ENCODE data around the gene MMP21. TPM values are rescaled to one million over a fixed set of nuclear protein-coding genes. Genes with fewer than 3 reads are reported as not detected.

MMP21 gene
- total RNA-seq, 1 experiment from 2014 or later: not detected

DNA sequence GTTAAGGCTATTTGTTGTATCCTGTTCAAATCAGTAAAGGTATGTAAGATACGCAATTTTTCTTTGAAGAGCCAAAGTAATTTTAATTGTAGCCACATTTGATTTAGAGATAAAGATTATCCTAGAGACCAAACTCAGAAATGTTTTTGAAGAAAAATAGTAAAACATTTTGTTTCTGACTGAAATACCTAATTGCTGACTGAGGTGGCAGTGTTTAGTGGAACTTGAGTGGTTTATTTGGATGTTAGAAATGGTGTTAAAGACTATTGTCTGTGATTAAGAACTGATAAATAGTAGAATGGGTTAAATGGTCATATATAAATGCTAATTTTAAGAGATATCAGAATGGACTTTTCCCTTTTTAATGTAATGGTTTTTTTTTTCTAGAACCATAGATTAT is 40.8 kb downstream of the MMP21 start:
- in situ Hi-C loops (cut with HindIII; ENCODE audit: low pct_unique_long_range_greater_than_20kb, low sequenced_read_pairs): no loop called here
- no peak for DNase-seq (ENCODE audit: low read depth, low spot score)

DNA sequence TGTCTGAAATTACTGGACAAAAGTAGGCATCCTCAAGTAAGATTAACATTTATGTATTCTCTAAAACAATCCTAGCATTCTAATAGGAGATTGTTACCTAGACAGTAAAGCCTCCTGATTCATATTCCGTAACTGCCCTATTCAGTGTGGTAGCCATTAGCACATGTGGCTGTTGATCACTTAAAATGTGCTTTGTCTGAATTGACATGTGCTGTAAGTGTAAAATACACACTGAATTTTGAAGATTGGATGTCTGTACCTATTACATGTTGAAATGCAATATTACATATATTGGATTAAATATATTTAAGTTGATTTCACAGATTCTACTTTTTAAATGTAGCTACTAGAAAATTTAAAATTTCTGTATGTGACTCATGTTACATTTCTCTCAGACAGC is 41.5 kb downstream of the MMP21 start:
- in situ Hi-C loops (cut with HindIII; ENCODE audit: low pct_unique_long_range_greater_than_20kb, low sequenced_read_pairs): no loop called here
- DNase-seq (ENCODE audit: low read depth, low spot score): no peak

DNA sequence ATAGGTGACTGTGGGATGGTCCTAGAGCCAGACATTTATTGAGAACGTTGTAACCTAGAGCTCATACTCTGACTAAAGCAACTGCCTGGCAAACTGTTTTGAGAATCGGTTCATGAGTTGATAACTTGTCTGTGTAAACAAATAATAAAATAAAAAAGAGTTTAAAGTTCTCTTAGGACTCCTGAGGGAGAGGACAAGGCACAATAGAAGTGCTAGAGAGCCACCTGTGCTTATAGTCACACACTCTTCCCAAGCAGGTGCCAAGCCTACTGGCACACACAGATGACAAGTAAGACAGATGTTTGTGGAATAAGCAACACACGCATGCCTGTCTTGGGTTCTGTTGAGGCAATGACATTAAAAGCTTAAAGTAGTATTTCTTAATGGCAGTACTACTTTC is 48.2 kb downstream of the MMP21 start:
- DNase-seq (ENCODE audit: low read depth, low spot score): no peak
- in situ Hi-C loops (cut with HindIII; ENCODE audit: low pct_unique_long_range_greater_than_20kb, low sequenced_read_pairs): no loop called here

DNA sequence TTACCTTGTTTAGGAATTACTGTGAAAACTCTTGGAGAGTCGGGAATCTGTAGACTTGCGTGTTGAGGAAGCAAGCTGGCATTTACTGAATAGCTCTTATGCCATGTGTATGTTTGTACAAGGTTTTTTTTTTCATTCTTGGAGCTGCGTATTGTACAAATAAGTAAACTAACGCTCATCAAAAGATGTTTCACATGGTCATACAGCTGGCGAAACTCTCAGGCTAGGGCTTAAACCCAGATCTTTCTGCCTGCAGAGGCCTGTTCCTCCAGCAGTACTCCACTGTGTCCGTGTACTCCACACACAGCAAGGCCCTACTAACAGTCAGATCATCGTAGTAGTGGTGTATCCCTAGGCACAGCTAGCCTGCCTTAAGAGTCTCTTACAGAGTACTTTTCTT is 48.7 kb downstream of the MMP21 start:
- no peak for DNase-seq (ENCODE audit: low read depth, low spot score)
- in situ Hi-C loops (cut with HindIII; ENCODE audit: low pct_unique_long_range_greater_than_20kb, low sequenced_read_pairs): no loop called here

DNA sequence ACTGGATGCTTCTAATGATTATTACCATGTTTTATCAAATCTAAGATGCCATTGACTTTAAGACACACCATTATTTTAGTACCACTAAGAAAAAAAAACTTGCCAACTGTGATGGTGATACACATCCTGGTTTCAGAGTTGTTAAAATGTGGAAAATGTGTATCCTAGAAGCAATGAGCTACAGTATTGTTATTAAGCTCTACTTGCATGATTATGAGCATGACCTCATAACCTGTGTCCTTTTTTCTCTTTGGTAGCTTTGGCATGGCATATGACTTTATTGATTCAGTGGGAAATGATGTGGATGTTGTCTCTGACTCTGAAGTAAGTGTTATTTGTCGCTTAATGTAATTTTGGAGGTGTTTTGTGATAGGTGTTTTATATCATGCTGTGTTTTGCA is 52.8 kb downstream of the MMP21 start:
- DNase-seq (ENCODE audit: low read depth, low spot score): no peak
- in situ Hi-C loops (cut with HindIII; ENCODE audit: low pct_unique_long_range_greater_than_20kb, low sequenced_read_pairs): no loop called here

DNA sequence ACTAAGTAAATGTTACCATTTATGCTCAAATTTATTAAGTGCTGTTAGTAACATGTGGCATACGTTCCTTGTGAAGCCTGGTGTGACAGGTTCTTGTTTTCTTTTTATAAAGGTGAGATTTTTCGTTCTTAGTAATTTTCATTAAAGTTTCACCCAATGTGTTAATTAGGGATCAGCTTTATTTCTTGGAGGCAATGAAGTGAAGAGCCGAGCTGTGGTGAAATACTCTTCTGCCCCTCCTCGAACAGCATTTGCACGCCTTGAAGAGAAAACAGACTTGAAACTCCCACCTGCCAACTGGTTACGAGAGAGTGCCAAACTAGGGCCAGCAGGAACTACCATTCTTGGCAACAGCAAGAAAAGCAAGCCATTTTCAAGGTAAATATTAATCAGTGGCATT is 54.6 kb downstream of the MMP21 start:
- no peak for DNase-seq (ENCODE audit: low read depth, low spot score)
- in situ Hi-C loops (cut with HindIII; ENCODE audit: low pct_unique_long_range_greater_than_20kb, low sequenced_read_pairs): no loop called here

DNA sequence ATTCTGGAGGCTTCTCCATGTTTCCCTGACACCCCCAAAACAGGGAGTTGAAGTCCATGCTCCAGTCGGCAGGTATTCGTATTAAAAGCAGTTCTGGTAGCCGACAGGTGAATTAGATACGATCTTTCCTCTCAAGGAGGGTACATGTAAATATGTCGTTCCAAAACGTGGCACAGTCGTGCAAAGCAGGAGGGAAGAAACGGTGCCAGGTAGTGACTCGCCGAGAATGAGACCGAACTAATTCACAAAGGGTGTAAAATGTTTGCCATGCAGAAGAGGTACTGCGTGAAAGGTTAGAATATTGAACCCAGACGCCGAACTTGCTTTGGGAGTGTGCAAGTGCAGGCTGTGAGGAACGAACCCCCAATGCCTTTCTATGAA is 55.6 kb downstream of the MMP21 start:
- in situ Hi-C loops (cut with HindIII; ENCODE audit: low pct_unique_long_range_greater_than_20kb, low sequenced_read_pairs): no loop called here
- no peak for DNase-seq (ENCODE audit: low read depth, low spot score)

DNA sequence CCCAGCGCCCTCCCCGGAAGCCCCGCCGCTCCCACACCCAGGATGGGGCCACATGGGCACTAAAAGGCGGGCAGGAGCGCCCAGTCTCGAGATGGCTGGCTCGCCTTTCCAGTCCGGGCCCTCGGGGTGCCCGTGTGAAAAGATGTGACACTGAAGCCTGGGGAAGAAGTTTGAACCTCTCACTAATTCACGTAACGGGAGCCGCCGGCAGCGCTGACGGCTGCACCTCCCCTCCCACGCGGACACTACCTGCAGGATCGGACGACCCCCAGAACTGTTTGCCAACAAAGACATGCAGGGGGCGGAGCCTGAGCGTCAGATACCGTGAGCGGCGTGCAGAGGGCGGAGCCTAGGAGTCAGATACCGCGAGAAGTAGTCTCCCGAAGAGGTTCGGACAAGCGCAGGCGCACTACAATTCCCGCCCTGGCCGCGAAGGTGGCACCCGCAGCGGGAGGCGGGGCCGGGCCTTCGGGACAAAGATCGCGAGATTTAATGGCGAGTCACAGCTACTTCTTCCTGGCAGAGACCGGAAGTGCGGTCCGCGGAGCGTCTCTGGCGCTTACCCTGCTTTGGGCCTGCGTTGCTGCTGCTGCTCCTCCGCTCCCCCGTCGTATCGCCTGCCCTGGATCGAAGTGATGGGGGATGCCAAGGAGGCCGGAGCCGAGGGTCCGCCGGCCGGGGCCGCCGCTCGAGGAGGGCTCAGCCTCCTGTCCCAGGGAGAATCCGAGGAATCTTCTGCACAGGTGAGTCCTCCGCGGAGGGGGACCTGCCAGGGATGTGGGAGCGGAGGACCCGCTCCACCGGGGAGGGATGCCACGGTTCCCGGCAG is 56.2 kb downstream of the MMP21 start, which contains the start of gene EDRF1:
TSS of gene EDRF1 (plus strand) at position 537 of the 829 bp plus-strand sequence. CDS start at position 636, 99 bp downstream.
- in situ Hi-C loops (cut with HindIII; ENCODE audit: low pct_unique_long_range_greater_than_20kb, low sequenced_read_pairs): no loop called here
- peak; percentile 97 for DNase-seq (ENCODE audit: low read depth, low spot score)

Small RNA genes within 50 kb of the gene (small RNA-seq; reads per million reads assigned to genes)
- 0 to 0.02 reads per million in 2 experiments for gene MIR4484

Other genes starting within 250 kb of the MMP21 start
- gene TEX36, start 92.7 kb downstream of the MMP21 start, total RNA-seq (2014; rRNA removed; shearing (Covaris generic)): not detected in 2 replicates
- 16.5 and 17.0 TPM in 2 replicates for gene EDRF1, start 56.1 kb downstream of the MMP21 start, total RNA-seq (2014; rRNA removed; shearing (Covaris generic))
- 98.5 and 99.9 TPM in 2 replicates for gene UROS, start 47.4 kb upstream of the MMP21 start, total RNA-seq (2014; rRNA removed; shearing (Covaris generic))
- 43.4 and 44.0 TPM in 2 replicates for gene BCCIP, start 47.7 kb upstream of the MMP21 start, total RNA-seq (2014; rRNA removed; shearing (Covaris generic))
- 47.2 and 50.2 TPM in 2 replicates for gene DHX32, start 105.5 kb upstream of the MMP21 start, total RNA-seq (2014; rRNA removed; shearing (Covaris generic))
- 1.6 TPM in 1 of 2 replicates, not detected in the other for gene FANK1, start 120.7 kb upstream of the MMP21 start, total RNA-seq (2014; rRNA removed; shearing (Covaris generic))

All from SK-MEL-5 (cell line).